HepG2 (cell line): Measurements from ENCODE around the gene MYO18A. TPM values are rescaled to one million over a fixed set of nuclear protein-coding genes. Genes with fewer than 3 reads are reported as not detected.

Source experiments
- ATAC-seq: fragments of 200-7000 bp; cut with Tn5 transposase; 3 replicates; pipeline ENCODE4 v1.9.1; 2020; ENCODE audit warnings: mild to moderate bottlenecking, moderate library complexity
- BruUV-seq: library from RNA; stranded (reverse); fragments of 400-500 nt; replicated peaks from 2 replicates; lab custom pipeline; 2021; lab: Mats Ljungman, UMichigan
- CTCF ChIA-PET: fragments of 300-600 bp; formaldehyde crosslinking; extraction: SDS; loops from one replicate; lab custom pipeline; 2021; ENCODE audit warnings: low total read pairs, inconsistent platforms, low intra/inter-chr PET ratio; lab: Yijun Ruan, JAX
- POLR2A ChIA-PET: fragments of 350-600 bp; sonication (Branson Sonifier 250); formaldehyde crosslinking; loops from one replicate; lab custom pipeline; 2020; ENCODE audit warnings: antibody characterized with exemption, inconsistent platforms; lab: Yijun Ruan, JAX
- DNase-seq: peaks from one replicate; pipeline ENCODE4 v3.0.0-alpha.2; 2015; ENCODE audit warnings: low spot score
- FAIRE-seq: peaks from 3 replicates; lab custom pipeline; 2011; peaks lifted over from hg19 to GRCh38; lab: Jason Lieb, UNC
- H2AFZ ChIP-seq: one replicate; pipeline ENCODE4 v1.6.1; 2011; ENCODE audit warnings: low read length, inconsistent platforms
- H3K27ac ChIP-seq: fragments of 300-600 bp; 3 replicates; pipeline ENCODE4 v1.8.0; 2011; ENCODE audit warnings: mixed run types, mild to moderate bottlenecking, mixed read lengths, low read length, inconsistent platforms; ENCODE audit not compliant: insufficient read depth; ENCODE audit errors: extremely low read length
- H3K27me3 ChIP-seq, 2 experiments: fragments of 200-600 bp in 1 of 2; 2 replicates in 1 of 2; 3 replicates in 1 of 2; pipeline versions ENCODE4 v1.6.0 to v1.8.0; 2011; ENCODE audit warnings: low read length in 2 of 2, mild to moderate bottlenecking in 2 of 2, moderate library complexity in 2 of 2, inconsistent platforms in 1 of 2; ENCODE audit not compliant: insufficient read depth in 2 of 2, control insufficient read depth in 1 of 2
- H3K36me3 ChIP-seq, 2 experiments: fragments of 200-600 bp in 1 of 2; replicated peaks in 1 of 2; 2 replicates in 1 of 2; 3 replicates in 1 of 2; pipeline versions ENCODE4 v1.5.1 to v1.8.0; 2011; ENCODE audit warnings: low read length in 2 of 2, inconsistent platforms in 1 of 2; ENCODE audit not compliant: insufficient read depth in 2 of 2, control insufficient read depth in 1 of 2
- H3K4me1 ChIP-seq: 2 replicates; pipeline ENCODE4 v1.5.1; 2012; ENCODE audit warnings: low read length, inconsistent platforms; ENCODE audit not compliant: insufficient read depth
- H3K4me2 ChIP-seq: 2 replicates; pipeline ENCODE4 v1.6.0; 2011; ENCODE audit warnings: low read depth, low read length, inconsistent platforms
- H3K4me3 ChIP-seq, 3 experiments: fragments of 200-600 bp in 1 of 3; sonication (generic), shearing (Covaris generic) in 1 of 3; replicated peaks in 1 of 3; 2 replicates each; pipeline ENCODE4 v1.5.1; 2011 to 2016; ENCODE audit warnings: low read length in 3 of 3, inconsistent platforms in 2 of 3, low read depth in 2 of 3, mild to moderate bottlenecking in 2 of 3, control low read depth in 1 of 3, mixed read lengths in 1 of 3; ENCODE audit not compliant: insufficient read depth in 1 of 3
- H3K79me2 ChIP-seq: one replicate; pipeline ENCODE4 v1.6.1; 2011; ENCODE audit warnings: low read length, inconsistent platforms; ENCODE audit not compliant: insufficient read depth
- H3K9ac ChIP-seq: 2 replicates; pipeline ENCODE4 v1.6.0; 2011; ENCODE audit warnings: mild to moderate bottlenecking, low read depth, low read length, inconsistent platforms; ENCODE audit not compliant: insufficient read depth
- H3K9me3 ChIP-seq: 2 replicates; pipeline ENCODE4 v1.5.1; 2012; ENCODE audit warnings: mild to moderate bottlenecking, low read length
- H4K20me1 ChIP-seq: 2 replicates; pipeline ENCODE4 v1.6.0; 2011; ENCODE audit warnings: inconsistent platforms, mild to moderate bottlenecking, low read length, moderate library complexity; ENCODE audit not compliant: insufficient read depth
- DDIT3 ChIP-seq: sonication (generic); formaldehyde crosslinking; IDR thresholded peaks from 2 replicates; pipeline ENCODE4 v1.4.0; 2020; ENCODE audit warnings: mild to moderate bottlenecking, missing genetic modification reagents
- ELF4 ChIP-seq: sonication (generic); formaldehyde crosslinking; IDR thresholded peaks from 2 replicates; pipeline ENCODE4 v1.5.0; 2020; ENCODE audit warnings: missing genetic modification reagents, mild to moderate bottlenecking, moderate library complexity, borderline replicate concordance
- HMGA1 ChIP-seq: sonication (generic); formaldehyde crosslinking; conservative IDR thresholded peaks from 2 replicates; pipeline ENCODE4 v1.4.0; 2020; ENCODE audit warnings: missing genetic modification reagents
- NFE2L2 ChIP-seq: fragments of 150-350 bp; IDR thresholded peaks from 2 replicates; pipeline ENCODE4 v1.6.1; 2014; ENCODE audit warnings: low read length
- ZNF253 ChIP-seq: sonication (generic); formaldehyde crosslinking; IDR thresholded peaks from 2 replicates; pipeline ENCODE4 v1.8.0; 2022; ENCODE audit warnings: mild to moderate bottlenecking, missing genetic modification reagents, borderline replicate concordance
- ZNF337 ChIP-seq: sonication (generic); formaldehyde crosslinking; IDR thresholded peaks from 2 replicates; pipeline ENCODE4 v1.5.1; 2020; ENCODE audit warnings: missing genetic modification reagents, low read depth, mild to moderate bottlenecking, borderline replicate concordance
- ZNF558 ChIP-seq: sonication (generic); formaldehyde crosslinking; IDR thresholded peaks from 2 replicates; pipeline ENCODE4 v1.9.0; 2022; ENCODE audit warnings: mild to moderate bottlenecking, missing genetic modification reagents, borderline replicate concordance
- WGBS: methylation state at CpG from one replicate; pipeline ENCODE4 v1.1.6; 2017; ENCODE audit warnings: low lambda C conversion rate; 5-methylcytosine and 5-hydroxymethylcytosine counted together
- in situ Hi-C: cut with HindIII; loops from 2 replicates; pipeline ENCODE4 v1.10.0; 2017; ENCODE audit warnings: low pct_unique_long_range_greater_than_20kb; ENCODE audit not compliant: extremely low pct_ligation_motif_present
- intact Hi-C: fragments of 100-400 bp; cut with micrococcal nuclease; formaldehyde crosslinking; loops from one replicate; pipeline ENCODE4 v1.10.0; 2022; ENCODE audit not compliant: unreplicated experiment
- polyA plus RNA-seq, 8 experiments: library from polyadenylated mRNA; depleted of rRNA in 3 of 8; stranded (reverse) in 7 of 8; unstranded in 1 of 8; fragments of >200 nt; fragmentation: Illumina TruSeq in 4 of 8; extraction: Trizol in 4 of 8; gene quantifications; 2 replicates each; pipeline versions ENCODE4 v1.2.1 to v1.2.3, GENCODE V29; 2011 to 2016; ENCODE audit warnings: low read depth in 4 of 8, missing spikeins in 1 of 8, mixed read lengths in 1 of 8; ENCODE audit not compliant: insufficient read depth in 1 of 8
- total RNA-seq, 5 experiments: library from RNA; depleted of rRNA; stranded (reverse); fragments of >200 nt; fragmentation: Illumina TruSeq; extraction: Trizol; gene quantifications; 2 replicates each; pipeline ENCODE4 v1.2.3, GENCODE V29; 2016; ENCODE audit warnings: low read depth in 1 of 5

MYO18A gene
- total and polyA plus RNA-seq, 2 of the 13 experiments (the other 11 are each of a cell fraction or from before 2014, with no cell fraction given): 16.8 to 24.8 TPM

GRCh38 chr17:29078183-29079045, 101.8 kb downstream of the MYO18A start:
- H3K79me2 ChIP-seq: no peaks in the 10 kb centered on the region
- H3K4me1 ChIP-seq: peaks cover 24% of the 10 kb centered on the region
- FAIRE-seq (no peak), ATAC-seq (no peak), DNase-seq (no peak)
- no peaks in the 10 kb centered on the region for H3K9me3 ChIP-seq
- in situ Hi-C loops: no loop called here
- H4K20me1 ChIP-seq: peaks cover 5% of the 10 kb centered on the region; the same call in 1 of the 2 replicates
- no peak overlapping the region for H3K4me2 ChIP-seq
- ChIA-PET POLR2A (no interaction called here), CTCF (no interaction called here)
- H3K27me3 ChIP-seq: no peaks in the 10 kb centered on the region
- peaks cover 10 to 31% of the 10 kb centered on the region in 2 experiments for H3K36me3 ChIP-seq
- 94% methylated on average over 5 of the region's 9 CpGs for WGBS
- TF ChIP-seq ZNF253 (CRISPR knock-in tag) (no peak), ZNF558 (CRISPR knock-in tag) (no peak), NFE2L2 (no peak), ZNF337 (CRISPR knock-in tag) (no peak), HMGA1 (CRISPR knock-in tag) (no peak), ELF4 (CRISPR knock-in tag) (no peak), DDIT3 (CRISPR knock-in tag) (no peak)
- intact Hi-C loops: loop anchor here (5.0 to 10.0 kb wide), 2 partner anchors 36 to 114 kb away; partner anchors contain the start of gene PIPOX
- no peak overlapping the region for H3K9ac ChIP-seq
- H2AFZ ChIP-seq: no peak overlapping the region
- H3K4me3 ChIP-seq: no peak overlapping the region
- no TSS peak for BruUV-seq
- no peak overlapping the region for H3K27ac ChIP-seq
